Bronchial epithelial cell (primary cell): Measurements from ENCODE around the gene CMTM8. TPM values are rescaled to one million over a fixed set of nuclear protein-coding genes. Genes with fewer than 3 reads are reported as not detected.

ENCODE experiments used
- DNase-seq: peaks from one replicate; pipeline ENCODE4 v3.0.0-alpha.2; 2010; ENCODE audit warnings: low read depth
- FAIRE-seq: peaks from 2 replicates; lab custom pipeline; 2011; peaks lifted over from hg19 to GRCh38; lab: Jason Lieb, UNC
- H3K27me3 ChIP-seq: 2 replicates; pipeline ENCODE4 v1.5.1; 2011; ENCODE audit warnings: low read length; ENCODE audit not compliant: control insufficient read depth, insufficient read depth
- H3K36me3 ChIP-seq: 2 replicates; pipeline ENCODE4 v1.5.1; 2011; ENCODE audit warnings: low read length; ENCODE audit not compliant: control insufficient read depth, insufficient read depth
- H3K4me3 ChIP-seq: 2 replicates; pipeline ENCODE4 v1.5.1; 2011; ENCODE audit warnings: mild to moderate bottlenecking, low read depth, low read length, control low read depth
- total RNA-seq: library from RNA; depleted of rRNA; stranded (reverse); fragments of >200 nt; gene quantifications from 2 replicates; pipeline ENCODE4 v1.2.1, GENCODE V29; 2014
- TF ChIP-seq, protein P1 (sequence below): IDR thresholded peaks from 2 replicates; pipeline ENCODE4 v1.5.1; 2011; ENCODE audit warnings: mild to moderate bottlenecking, moderate library complexity, low read length, control low read depth, inconsistent platforms; ENCODE audit not compliant: insufficient read depth, severe bottlenecking

CMTM8 gene
- total RNA-seq, 1 donor from 2014 or later = 0.79 TPM

DNA sequence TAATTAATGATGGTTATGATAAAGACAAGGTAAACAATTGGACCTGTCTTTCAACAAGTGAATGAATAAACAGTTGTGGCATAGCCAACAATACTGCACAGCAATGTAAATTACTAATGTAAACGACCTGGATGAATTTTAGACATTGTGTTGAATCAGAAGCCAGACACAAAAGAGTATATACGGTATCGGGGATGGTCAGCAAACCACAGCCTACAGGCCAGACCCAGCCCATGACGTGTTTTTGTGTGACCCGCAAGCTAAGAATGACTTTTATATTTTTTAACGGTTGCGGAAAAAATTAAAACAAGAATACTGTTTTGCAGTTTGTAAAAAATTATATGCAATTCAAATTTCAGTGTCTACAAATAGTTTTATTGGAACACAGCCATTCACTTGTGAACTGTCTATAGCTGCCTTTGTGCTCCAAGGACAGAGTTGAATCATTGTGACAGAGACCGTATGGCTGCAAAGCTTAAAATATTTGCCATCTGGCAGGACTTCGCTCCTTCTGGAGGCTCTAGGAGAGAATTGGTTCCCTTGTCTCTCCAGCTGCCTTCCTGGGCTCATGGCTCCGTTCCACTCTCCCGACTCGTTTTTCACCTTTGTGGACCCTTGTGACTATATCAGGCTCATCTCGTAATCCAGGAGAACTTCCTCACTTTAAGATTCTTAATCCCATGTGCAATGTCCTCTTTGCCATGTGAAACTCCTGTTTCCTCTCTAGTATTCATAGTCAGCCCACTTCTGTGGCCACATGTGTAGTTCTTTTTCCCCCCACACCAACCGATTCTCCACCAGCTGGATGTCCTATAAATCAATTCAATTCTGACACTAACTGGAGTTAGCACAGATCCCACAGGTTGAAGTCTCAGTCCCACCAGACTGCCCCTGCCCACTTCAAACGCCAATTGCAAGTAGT lies 72.7 kb downstream of the CMTM8 start:
- DNase-seq = no peak
- TF ChIP-seq, protein P1, sequence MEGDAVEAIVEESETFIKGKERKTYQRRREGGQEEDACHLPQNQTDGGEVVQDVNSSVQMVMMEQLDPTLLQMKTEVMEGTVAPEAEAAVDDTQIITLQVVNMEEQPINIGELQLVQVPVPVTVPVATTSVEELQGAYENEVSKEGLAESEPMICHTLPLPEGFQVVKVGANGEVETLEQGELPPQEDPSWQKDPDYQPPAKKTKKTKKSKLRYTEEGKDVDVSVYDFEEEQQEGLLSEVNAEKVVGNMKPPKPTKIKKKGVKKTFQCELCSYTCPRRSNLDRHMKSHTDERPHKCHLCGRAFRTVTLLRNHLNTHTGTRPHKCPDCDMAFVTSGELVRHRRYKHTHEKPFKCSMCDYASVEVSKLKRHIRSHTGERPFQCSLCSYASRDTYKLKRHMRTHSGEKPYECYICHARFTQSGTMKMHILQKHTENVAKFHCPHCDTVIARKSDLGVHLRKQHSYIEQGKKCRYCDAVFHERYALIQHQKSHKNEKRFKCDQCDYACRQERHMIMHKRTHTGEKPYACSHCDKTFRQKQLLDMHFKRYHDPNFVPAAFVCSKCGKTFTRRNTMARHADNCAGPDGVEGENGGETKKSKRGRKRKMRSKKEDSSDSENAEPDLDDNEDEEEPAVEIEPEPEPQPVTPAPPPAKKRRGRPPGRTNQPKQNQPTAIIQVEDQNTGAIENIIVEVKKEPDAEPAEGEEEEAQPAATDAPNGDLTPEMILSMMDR = no peak
- Histone ChIP-seq H3K36me3 (no peaks in the 10 kb centered on the region), H3K27me3 (no peaks in the 10 kb centered on the region), H3K4me3 (no peak overlapping the region)
- FAIRE-seq = no peak

DNA sequence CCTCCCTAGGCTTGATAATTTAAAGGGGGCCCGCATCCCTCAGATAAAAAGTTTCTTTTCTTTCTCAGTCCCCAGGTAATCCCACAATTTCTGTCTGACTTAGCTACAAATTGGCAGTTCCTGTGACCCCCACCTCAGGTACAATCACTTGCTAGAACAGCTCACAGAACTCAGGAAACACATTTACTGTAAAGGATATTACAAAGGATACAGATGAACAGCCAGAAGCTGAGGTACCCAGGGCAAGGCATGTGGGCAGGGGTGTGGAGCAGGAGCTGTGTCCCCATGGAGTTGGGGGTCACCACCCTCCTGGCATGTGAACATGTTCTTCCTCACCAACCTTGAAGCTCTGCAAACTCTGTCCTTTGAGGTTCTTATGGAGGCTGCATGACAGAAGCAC lies 73.8 kb downstream of the CMTM8 start:
- DNase-seq = no peak
- H3K4me3 ChIP-seq = no peak overlapping the region
- TF ChIP-seq, protein P1 = no peak
- H3K27me3 ChIP-seq = no peaks in the 10 kb centered on the region
- no peaks in the 10 kb centered on the region for H3K36me3 ChIP-seq
- FAIRE-seq = no peak

DNA sequence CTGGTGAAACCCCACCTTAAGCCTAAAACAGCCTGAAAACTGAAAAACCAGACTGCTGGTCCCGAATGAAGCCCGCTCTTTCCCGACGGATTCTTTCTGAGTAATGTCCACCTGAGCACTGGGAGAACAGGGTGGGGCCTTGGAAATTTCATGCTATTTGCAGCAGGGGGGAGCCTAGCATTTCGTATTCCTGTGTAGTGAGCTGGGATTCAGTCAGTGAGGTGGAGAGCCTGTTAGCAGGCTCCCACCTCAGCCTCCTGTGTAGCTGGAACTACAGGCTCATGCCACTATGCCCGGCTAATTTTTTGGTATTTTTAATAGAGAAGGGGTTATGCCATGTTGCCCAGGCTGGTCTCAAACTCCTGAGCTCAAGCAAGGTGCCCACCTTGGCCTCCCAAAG lies 74.7 kb downstream of the CMTM8 start:
- no peaks in the 10 kb centered on the region for H3K36me3 ChIP-seq
- DNase-seq = no peak
- no peak overlapping the region for H3K4me3 ChIP-seq
- FAIRE-seq = no peak
- TF ChIP-seq, protein P1 = no peak
- H3K27me3 ChIP-seq = no peaks in the 10 kb centered on the region

DNA sequence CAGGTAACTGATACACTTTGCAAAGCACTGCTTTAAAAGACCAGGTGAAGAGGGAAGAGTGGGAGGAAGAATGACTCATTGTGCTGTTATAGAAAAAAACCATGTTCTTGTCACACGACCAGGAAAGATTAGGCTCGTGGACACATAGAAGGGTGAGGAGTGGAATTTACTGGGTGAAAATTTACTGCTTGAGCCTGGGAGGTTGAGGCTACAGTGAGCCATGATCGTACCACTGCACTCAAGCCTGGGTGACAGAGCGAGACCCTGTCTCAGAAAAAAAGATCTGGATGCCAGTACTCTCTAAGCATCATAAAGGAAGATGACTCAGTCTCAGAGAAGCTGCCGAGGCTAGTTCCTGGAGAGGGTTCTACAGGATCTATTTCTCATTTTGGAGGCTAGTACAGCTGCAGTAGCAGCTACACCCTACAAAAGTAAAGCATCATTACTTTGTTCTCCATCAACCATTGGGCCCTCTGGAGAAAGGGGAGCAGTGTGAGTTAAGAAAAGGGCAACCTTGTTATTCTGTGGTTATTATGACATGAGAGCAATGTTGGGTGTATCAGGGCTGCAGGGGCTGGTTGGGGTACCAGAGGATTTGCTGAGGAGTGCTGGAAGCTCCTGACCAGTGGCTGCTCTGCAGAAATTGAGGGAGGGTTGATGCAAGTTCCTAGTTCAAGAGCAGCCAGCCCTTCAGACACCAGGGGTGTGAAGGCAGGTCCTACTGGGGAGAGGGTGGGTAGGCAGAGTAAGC lies 75.4 kb downstream of the CMTM8 start:
- H3K4me3 ChIP-seq = no peak overlapping the region
- TF ChIP-seq, protein P1 = no peak
- peak; percentile 43 for FAIRE-seq
- no peaks in the 10 kb centered on the region for H3K27me3 ChIP-seq
- peak; percentile 82 for DNase-seq
- H3K36me3 ChIP-seq = no peaks in the 10 kb centered on the region

DNA sequence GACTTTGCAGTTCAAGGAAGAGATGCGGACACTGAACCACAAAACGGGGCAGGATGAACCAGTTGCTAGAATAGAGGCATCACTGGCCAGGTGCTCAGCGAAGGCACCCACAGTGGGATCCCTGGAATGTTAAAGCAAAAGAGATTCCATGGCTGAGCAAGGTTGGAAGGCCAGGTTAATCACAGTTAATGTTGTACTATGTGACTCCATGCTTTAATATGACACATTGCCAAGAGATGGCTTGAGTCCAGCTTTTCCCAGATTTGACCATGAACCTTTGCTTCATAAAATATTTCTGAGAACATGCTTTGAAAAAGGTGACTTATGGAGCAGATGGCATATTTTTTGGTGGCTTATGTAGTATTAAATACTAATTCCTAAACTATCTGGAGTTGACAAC lies 77.0 kb downstream of the CMTM8 start:
- H3K27me3 ChIP-seq = no peaks in the 10 kb centered on the region
- H3K4me3 ChIP-seq = no peak overlapping the region
- FAIRE-seq = no peak
- no peak for DNase-seq
- H3K36me3 ChIP-seq = no peaks in the 10 kb centered on the region
- TF ChIP-seq, protein P1 = no peak
